NOMO-1 treated with dmso at 0.1 percent for 144 hours (cell line): ENCODE measurements around the gene GAS1.

Experiments
- DNase-seq: peaks from one replicate; lab custom pipeline; 2025; ENCODE audit not compliant: unreplicated experiment; lab: John Stamatoyannopoulos, UW

GAS1 gene

GRCh38 chr9:86926145-86926544, 21.2 kb downstream of the GAS1 start:
- DNase-seq: no peak

- no peak for DNase-seq
Observed at GRCh38 chr9:86925686-86926085, 21.6 kb downstream of the GAS1 start.

- no peak for DNase-seq
Observed at GRCh38 chr9:86924206-86924605, 23.1 kb downstream of the GAS1 start.

- no peak for DNase-seq
Observed at GRCh38 chr9:86921151-86921923, 26.0 kb downstream of the GAS1 start.

GRCh38 chr9:86918556-86918955, 28.8 kb downstream of the GAS1 start:
- DNase-seq: no peak

GRCh38 chr9:86912210-86912609, 35.1 kb downstream of the GAS1 start:
- DNase-seq: no peak

GRCh38 chr9:86909388-86909787, 37.9 kb downstream of the GAS1 start:
- no peak for DNase-seq

GRCh38 chr9:86908261-86908660, 39.0 kb downstream of the GAS1 start:
- DNase-seq: no peak

GRCh38 chr9:86907346-86907745, 40.0 kb downstream of the GAS1 start:
- no peak for DNase-seq

- no peak for DNase-seq
Observed at GRCh38 chr9:86903734-86904085, 43.6 kb downstream of the GAS1 start.

GRCh38 chr9:86902991-86903733, 44.1 kb downstream of the GAS1 start:
- no peak for DNase-seq

- no peak for DNase-seq
Observed at GRCh38 chr9:86902586-86902985, 44.7 kb downstream of the GAS1 start.

- no peak for DNase-seq
Observed at GRCh38 chr9:86902176-86902575, 45.1 kb downstream of the GAS1 start.

- DNase-seq: no peak
Observed at GRCh38 chr9:86901511-86901910, 45.8 kb downstream of the GAS1 start.
